ENCODE data around the gene LYSET.

DNA sequence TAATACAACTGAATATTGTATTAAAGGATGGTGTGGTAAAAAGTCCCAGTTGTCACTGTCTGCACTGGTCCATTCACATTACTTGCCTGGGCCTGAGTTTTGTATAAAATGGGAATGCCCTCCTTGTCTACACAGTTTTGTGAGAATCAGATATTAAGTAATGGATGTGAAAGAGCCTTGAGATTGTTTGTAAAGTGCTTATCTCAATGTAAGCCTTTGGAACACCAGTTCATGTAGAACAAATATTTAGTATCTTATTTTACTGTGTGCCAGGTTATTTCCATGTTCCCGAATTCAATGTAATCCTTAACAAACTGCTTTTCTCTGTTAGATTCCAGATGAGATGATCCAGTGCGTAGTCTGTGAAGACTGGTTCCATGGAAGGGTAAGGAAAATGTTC lies 29.5 kb downstream of the LYSET start:
- TF ChIP-seq CTCF (IDR thresholded peaks at IDR 0.05) (no peak), ZFX (IDR thresholded peaks at IDR 0.05; ENCODE audit: borderline replicate concordance) (no peak)

Data from 22Rv1 (cell line).